K562 (cell line): ENCODE data around the gene TOPORS. TPM values are rescaled to one million over a fixed set of nuclear protein-coding genes. Genes with fewer than 3 reads are reported as not detected.

Source experiments
- ARID1B ChIP-seq: fragments of 450-650 bp; IDR thresholded peaks from 2 replicates; pipeline ENCODE4 v1.6.1; 2016; ENCODE audit warnings: antibody characterized with exemption, mild to moderate bottlenecking, inconsistent platforms
- CBFA2T2 ChIP-seq: fragments of 450-650 bp; conservative IDR thresholded peaks from 2 replicates; pipeline ENCODE4 v1.6.1; 2017; ENCODE audit warnings: mild to moderate bottlenecking
- CCNT2 ChIP-seq: IDR thresholded peaks from 2 replicates; pipeline ENCODE4 v1.6.1; 2011; ENCODE audit warnings: borderline replicate concordance, low read depth, mild to moderate bottlenecking, moderate library complexity, mixed read lengths, low read length; ENCODE audit not compliant: insufficient read length; ENCODE audit errors: extremely low read depth
- GATA2 ChIP-seq: sonication (generic); formaldehyde crosslinking; IDR thresholded peaks from 2 replicates; pipeline ENCODE4 v1.4.0; 2020; ENCODE audit warnings: mild to moderate bottlenecking, missing genetic modification reagents
- HMG20B ChIP-seq: fragments of 250-450 bp; sonication (Bioruptor Pico); IDR thresholded peaks from 2 replicates; pipeline ENCODE4 v1.5.0; 2021; ENCODE audit warnings: mild to moderate bottlenecking
- IRF9 ChIP-seq: fragments of 450-650 bp; IDR thresholded peaks from 2 replicates; pipeline ENCODE4 v1.6.1; 2016; ENCODE audit warnings: missing biosample characterization, missing genetic modification characterization
- LEF1 ChIP-seq: fragments of 450-650 bp; IDR thresholded peaks from 2 replicates; pipeline ENCODE4 v1.6.1; 2016; ENCODE audit warnings: mild to moderate bottlenecking
- MNT ChIP-seq, 2 experiments: fragments of 450-650 bp; conservative IDR thresholded peaks; 2 replicates each; pipeline ENCODE4 v1.6.1; 2017; ENCODE audit warnings: mild to moderate bottlenecking in 2 of 2, moderate library complexity in 2 of 2
- POLR2AphosphoS5 ChIP-seq: IDR thresholded peaks from 2 replicates; pipeline ENCODE4 v1.6.1; 2011; ENCODE audit warnings: mild to moderate bottlenecking, low read depth, low read length, moderate library complexity; ENCODE audit not compliant: control insufficient read depth, insufficient read depth
- RBBP5 ChIP-seq: fragments of 200-600 bp; sonication (generic); IDR thresholded peaks from 2 replicates; pipeline ENCODE4 v1.6.1; 2012; ENCODE audit warnings: borderline replicate concordance, mild to moderate bottlenecking, low read length, control low read depth, inconsistent platforms; ENCODE audit not compliant: insufficient read depth, poor library complexity, severe bottlenecking
- RFX1 ChIP-seq: fragments of 450-650 bp; IDR thresholded peaks from 2 replicates; pipeline ENCODE4 v1.6.1; 2016; ENCODE audit warnings: mild to moderate bottlenecking, moderate library complexity
- SLC30A9 ChIP-seq: fragments of 250-450 bp; sonication (Bioruptor Pico); IDR thresholded peaks from 2 replicates; pipeline ENCODE4 v1.8.0; 2022; ENCODE audit warnings: mild to moderate bottlenecking, moderate library complexity
- SMARCA4 ChIP-seq: fragments of 450-650 bp; IDR thresholded peaks from 2 replicates; pipeline ENCODE4 v1.6.1; 2016
- SMARCC2 ChIP-seq: fragments of 450-650 bp; IDR thresholded peaks from 2 replicates; pipeline ENCODE4 v1.6.1; 2017; ENCODE audit warnings: antibody characterized with exemption, moderate library complexity, mild to moderate bottlenecking, low read depth
- SOX6 ChIP-seq: fragments of 450-650 bp; IDR thresholded peaks from 2 replicates; pipeline ENCODE4 v1.6.1; 2014; ENCODE audit warnings: mild to moderate bottlenecking
- TRIM24 ChIP-seq, 2 experiments: fragments of 450-650 bp; IDR thresholded peaks; 2 replicates each; pipeline ENCODE4 v1.6.1; 2016
- ZNF12 ChIP-seq: sonication (generic); formaldehyde crosslinking; IDR thresholded peaks from 2 replicates; pipeline ENCODE4 v1.4.0; 2020; ENCODE audit warnings: mild to moderate bottlenecking, missing genetic modification reagents
- ZNF165 ChIP-seq: fragments of 250-450 bp; sonication (Bioruptor Pico); IDR thresholded peaks from 2 replicates; pipeline ENCODE4 v1.4.0; 2020; ENCODE audit warnings: borderline replicate concordance
- ZNF197 ChIP-seq: fragments of 200-800 bp; sonication (Bioruptor generic); IDR thresholded peaks from 2 replicates; pipeline ENCODE4 v1.6.1; 2016; ENCODE audit warnings: low read depth, missing genetic modification characterization, missing compliant biosample characterization
- ZNF830 ChIP-seq: fragments of 250-450 bp; sonication (Bioruptor Pico); IDR thresholded peaks from 2 replicates; pipeline ENCODE4 v1.5.0; 2021; ENCODE audit warnings: mild to moderate bottlenecking
- polyA plus RNA-seq, 8 experiments: library from polyadenylated mRNA; depleted of rRNA in 4 of 8; stranded (reverse) in 5 of 8; unstranded in 3 of 8; fragments of >200 nt; fragmentation: Nextera tagmentation in 2 of 8; fragmentation: Illumina TruSeq in 1 of 8; extraction: Ambion mirVana in 2 of 8; extraction: Trizol in 1 of 8; gene quantifications; 2 replicates each; pipeline versions ENCODE4 v1.2.1 to v1.2.3, GENCODE V29; 2011 to 2014; ENCODE audit warnings: inconsistent platforms in 1 of 8, missing spikeins in 1 of 8
- total RNA-seq, 7 experiments: library from RNA; depleted of rRNA in 6 of 7; stranded (reverse); fragments of >200 nt in 6 of 7; fragmentation: Illumina TruSeq in 2 of 7; extraction: Trizol in 2 of 7; gene quantifications; 2 replicates each; pipeline versions ENCODE4 v1.2.1 to v1.2.3, GENCODE V29; 2011 to 2021; ENCODE audit warnings: low replicate concordance in 1 of 7
- TF ChIP-seq, protein P1 (sequence below), 2 experiments: fragments of 250-450 bp in 1 of 2; fragments of 450-650 bp in 1 of 2; sonication (Bioruptor Pico) in 1 of 2; IDR thresholded peaks; 2 replicates each; pipeline versions ENCODE4 v1.6.1 to v1.8.0; 2016 to 2021; ENCODE audit warnings: mild to moderate bottlenecking in 2 of 2, moderate library complexity in 2 of 2, missing compliant biosample characterization in 1 of 2, missing genetic modification characterization in 1 of 2

Gene TOPORS
- total and polyA plus RNA-seq, 9 of the 15 experiments (the other 6 are each of a cell fraction or from before 2014, with no cell fraction given): 4.3 to 19.6 (median 9.9) TPM

DNA sequence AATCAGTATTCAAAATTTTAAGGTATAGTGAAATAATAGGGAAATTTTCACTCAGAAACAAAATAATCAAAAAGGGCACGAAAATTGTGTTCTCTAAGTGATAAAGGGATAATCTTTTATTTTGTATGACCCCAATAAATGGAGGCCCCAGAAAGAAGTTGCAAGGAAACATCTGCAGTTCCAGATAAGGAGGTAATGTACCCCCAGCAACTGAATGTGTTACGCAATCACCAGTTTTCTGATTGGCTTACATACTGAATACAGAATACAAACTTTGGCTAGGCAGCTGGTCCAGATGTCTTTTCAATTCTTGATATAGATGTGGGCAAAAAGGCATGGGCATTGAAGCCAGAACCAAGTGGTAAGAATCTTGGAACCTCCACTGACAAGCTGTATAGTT, 1.7 kb upstream of the TOPORS start (continued):
- TF ChIP-seq CBFA2T2 (peak; percentile 78), GATA2 (peak; percentile 35; the same call in 1 of the 2 replicates), HMG20B (no peak), RFX1 (peak; percentile 37; the same call in 1 of the 2 replicates), MNT (conservative IDR thresholded peaks at IDR 0.05) (peak in 1 of 2 experiments; percentile 29; a peak in 1 of 4 replicates), TRIM24 (IDR thresholded peaks at IDR 0.05) (peak; percentile 76; a peak in 3 of 4 replicates), ZNF12 (CRISPR knock-in tag) (no peak), LEF1 (0 out of 2 replicates have a peak, but pooled peaks have one; percentile 22), RBBP5 (no peak), SMARCC2 (0 out of 2 replicates have a peak, but pooled peaks have one; percentile 61), SMARCA4 (peak; percentile 84), IRF9 (tag) (peak; percentile 97), ZNF165 (CRISPR knock-in tag) (no peak), ZNF830 (no peak), CCNT2 (peak; percentile 69), ARID1B (peak; percentile 92), ZNF197 (CRISPR knock-in tag) (0 out of 2 replicates have a peak, but pooled peaks have one; percentile 43), SOX6 (peak; percentile 26; the same call in 1 of the 2 replicates), POLR2AphosphoS5 (peak; percentile 47; the same call in 1 of the 2 replicates), SLC30A9 (CRISPR knock-in tag) (no peak)
- TF ChIP-seq, protein P1, sequence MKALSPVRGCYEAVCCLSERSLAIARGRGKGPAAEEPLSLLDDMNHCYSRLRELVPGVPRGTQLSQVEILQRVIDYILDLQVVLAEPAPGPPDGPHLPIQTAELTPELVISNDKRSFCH (CRISPR knock-in tag; IDR thresholded peaks at IDR 0.05): no peak
- TF ChIP-seq, protein P1 (tag; IDR thresholded peaks at IDR 0.05): 0 out of 2 replicates have a peak, but pooled peaks have one; percentile 21
